Breast epithelium (tissue), 3 donors: ENCODE results near the gene STARD8.

Experiments used
- CTCF ChIP-seq, 3 donors: fragments of 450-650 bp; IDR thresholded peaks; one replicate each; pipeline ENCODE4 v1.5.1; 2016 to 2017; ENCODE audit warnings: antibody characterized with exemption in 3 of 3, mild to moderate bottlenecking in 3 of 3, moderate library complexity in 3 of 3
- POLR2A ChIP-seq: fragments of 450-650 bp; IDR thresholded peaks from one replicate; pipeline ENCODE4 v1.6.1; 2016; ENCODE audit warnings: antibody characterized with exemption, mild to moderate bottlenecking, moderate library complexity
- POLR2AphosphoS5 ChIP-seq, 3 donors: sonication (generic); formaldehyde crosslinking; IDR thresholded peaks; one replicate each; pipeline ENCODE4 v1.6.1; 2017; ENCODE audit warnings: antibody characterized with exemption in 3 of 3

GRCh38 chrX:68721991-68722860 lies 74.8 kb downstream of the STARD8 start:
- TF ChIP-seq POLR2A (no peak), CTCF (IDR thresholded peaks at IDR 0.05) (no peak), POLR2AphosphoS5 (IDR thresholded peaks at IDR 0.05) (no peak)
